HFF-Myc (cell line): ENCODE results near the gene MALRD1.

Experiments
- DNase-seq: peaks from one replicate; pipeline ENCODE4 v3.0.0-alpha.2; 2011; ENCODE audit warnings: low read depth; ENCODE audit errors: extremely low read depth
- H3K4me3 ChIP-seq: replicated peaks from 2 replicates; pipeline ENCODE4 v1.5.1; 2011; ENCODE audit warnings: low read depth, mild to moderate bottlenecking, control low read depth, low read length
- TF ChIP-seq, protein P1 (sequence below): IDR thresholded peaks from 2 replicates; pipeline ENCODE4 v1.5.1; 2012; ENCODE audit warnings: mild to moderate bottlenecking, low read depth, low read length, control low read depth; ENCODE audit errors: missing control alignments

MALRD1 gene

DNA sequence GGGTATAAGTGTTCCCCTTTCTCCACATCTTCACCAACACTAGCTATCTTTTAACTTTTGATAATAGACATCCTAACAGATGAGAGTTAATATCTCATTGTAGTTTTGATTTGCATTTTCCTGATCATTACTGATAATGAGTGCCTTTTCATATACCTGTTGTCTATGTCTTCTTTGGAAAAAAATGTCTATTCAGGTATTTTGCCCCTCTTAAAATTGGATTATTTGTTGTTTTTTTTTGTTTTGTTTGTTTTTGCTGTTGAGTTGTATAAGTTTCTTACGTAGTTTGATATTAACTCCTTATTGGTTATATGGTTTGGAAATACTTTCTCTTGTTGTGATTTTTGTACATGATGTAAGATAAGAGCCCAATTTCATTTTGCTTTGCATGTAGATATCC lies 214.7 kb downstream of the MALRD1 start:
- TF ChIP-seq, protein P1, sequence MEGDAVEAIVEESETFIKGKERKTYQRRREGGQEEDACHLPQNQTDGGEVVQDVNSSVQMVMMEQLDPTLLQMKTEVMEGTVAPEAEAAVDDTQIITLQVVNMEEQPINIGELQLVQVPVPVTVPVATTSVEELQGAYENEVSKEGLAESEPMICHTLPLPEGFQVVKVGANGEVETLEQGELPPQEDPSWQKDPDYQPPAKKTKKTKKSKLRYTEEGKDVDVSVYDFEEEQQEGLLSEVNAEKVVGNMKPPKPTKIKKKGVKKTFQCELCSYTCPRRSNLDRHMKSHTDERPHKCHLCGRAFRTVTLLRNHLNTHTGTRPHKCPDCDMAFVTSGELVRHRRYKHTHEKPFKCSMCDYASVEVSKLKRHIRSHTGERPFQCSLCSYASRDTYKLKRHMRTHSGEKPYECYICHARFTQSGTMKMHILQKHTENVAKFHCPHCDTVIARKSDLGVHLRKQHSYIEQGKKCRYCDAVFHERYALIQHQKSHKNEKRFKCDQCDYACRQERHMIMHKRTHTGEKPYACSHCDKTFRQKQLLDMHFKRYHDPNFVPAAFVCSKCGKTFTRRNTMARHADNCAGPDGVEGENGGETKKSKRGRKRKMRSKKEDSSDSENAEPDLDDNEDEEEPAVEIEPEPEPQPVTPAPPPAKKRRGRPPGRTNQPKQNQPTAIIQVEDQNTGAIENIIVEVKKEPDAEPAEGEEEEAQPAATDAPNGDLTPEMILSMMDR, result no peak
- DNase-seq, result no peak
- no peak overlapping the region for H3K4me3 ChIP-seq

DNA sequence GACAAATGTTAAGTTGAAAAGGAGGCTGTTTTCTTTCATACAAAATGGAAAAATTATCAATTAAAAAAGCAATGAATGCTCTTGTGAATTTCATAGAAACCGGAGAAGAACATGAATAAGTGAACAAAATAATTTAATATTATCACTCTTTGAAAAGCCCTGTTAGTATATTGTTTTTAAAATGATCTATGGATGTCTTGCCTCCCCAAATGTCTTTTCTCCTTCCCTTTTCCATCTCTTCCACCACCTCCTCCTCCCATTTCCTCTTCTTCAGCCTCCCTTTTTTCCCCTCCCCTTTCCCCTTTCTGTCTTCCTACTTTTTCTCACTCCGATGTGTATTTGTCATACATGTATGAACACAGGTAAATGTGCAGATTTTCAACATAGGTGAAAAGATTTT lies 234.7 kb downstream of the MALRD1 start:
- no peak overlapping the region for H3K4me3 ChIP-seq
- TF ChIP-seq, protein P1, result no peak
- DNase-seq, result no peak

DNA sequence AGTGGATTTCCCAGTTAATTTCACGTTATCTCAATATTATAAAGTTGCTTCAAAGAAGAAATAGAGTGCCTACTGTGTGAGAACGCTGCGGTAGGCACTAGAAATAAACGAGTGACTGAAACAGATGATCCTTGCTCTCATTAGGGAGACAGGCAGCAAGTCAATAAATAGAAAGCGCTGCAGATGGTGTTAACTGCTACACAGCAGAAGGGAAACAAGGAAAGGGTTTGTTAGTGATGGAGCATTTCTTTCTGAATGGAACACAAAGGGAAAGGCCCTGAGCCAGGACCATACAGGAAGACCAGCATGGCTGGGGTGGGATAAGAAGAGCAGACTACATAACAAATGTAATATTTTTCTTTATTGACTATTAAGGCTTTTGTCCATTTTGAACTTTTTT lies 235.2 kb downstream of the MALRD1 start:
- no peak overlapping the region for H3K4me3 ChIP-seq
- no peak for DNase-seq
- TF ChIP-seq, protein P1, result no peak

DNA sequence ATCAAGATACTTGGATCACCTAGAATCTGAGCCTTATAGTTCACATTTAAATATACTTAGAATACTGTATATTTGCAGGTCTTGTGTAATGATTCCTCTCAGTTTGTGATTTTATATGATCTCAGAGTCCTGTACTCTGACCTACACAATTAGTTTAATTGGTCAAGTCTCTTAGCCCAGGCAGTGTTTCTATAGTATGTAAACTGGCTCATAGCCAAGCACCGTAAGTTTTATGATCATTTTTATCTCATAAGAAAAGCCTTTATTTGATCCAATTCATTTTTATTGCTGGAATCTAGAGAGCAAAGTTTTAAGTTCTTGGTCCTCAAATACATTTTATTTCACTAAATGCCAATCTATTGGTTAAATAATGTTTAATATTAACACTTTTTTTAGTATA lies 242.2 kb downstream of the MALRD1 start:
- no peak overlapping the region for H3K4me3 ChIP-seq
- TF ChIP-seq, protein P1, result no peak
- no peak for DNase-seq

DNA sequence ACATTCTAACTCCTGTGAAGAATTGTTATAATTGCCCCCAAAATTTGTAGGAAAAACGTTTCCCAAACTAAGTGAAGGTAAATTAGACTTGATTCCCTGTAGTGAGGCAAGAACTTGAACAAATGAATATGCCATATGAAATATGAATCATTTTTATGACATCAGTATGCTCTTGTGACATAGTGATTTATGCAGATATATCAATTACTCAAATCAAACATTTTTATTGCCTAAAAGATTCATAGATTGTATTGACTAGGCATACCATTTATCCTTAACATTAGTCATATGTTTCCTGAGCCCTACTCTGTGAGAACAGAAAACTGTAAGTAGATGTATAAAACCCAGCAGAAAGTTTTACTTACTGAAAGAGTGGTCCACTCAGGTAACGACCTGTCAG lies 245.6 kb downstream of the MALRD1 start:
- no peak overlapping the region for H3K4me3 ChIP-seq
- no peak for DNase-seq
- TF ChIP-seq, protein P1, result no peak

DNA sequence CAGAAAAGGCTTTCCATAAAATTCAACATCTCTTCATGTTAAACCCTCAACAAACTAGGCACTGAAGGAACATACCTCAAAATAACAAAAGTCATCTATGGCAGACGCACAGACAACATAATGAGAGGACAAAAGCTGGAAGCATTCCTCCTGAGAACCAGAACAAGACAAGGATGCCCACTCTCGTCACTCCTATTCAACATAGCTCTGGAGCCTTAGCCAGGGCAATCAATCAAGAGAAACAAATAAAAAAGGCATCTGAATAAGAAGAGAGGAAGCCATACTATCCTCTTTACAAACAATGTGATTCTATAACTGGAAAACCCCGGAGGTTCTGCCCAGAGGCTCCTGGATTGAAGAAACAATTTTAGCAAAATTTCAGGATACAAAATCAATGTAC lies 251.0 kb downstream of the MALRD1 start:
- TF ChIP-seq, protein P1, result no peak
- H3K4me3 ChIP-seq, result no peak overlapping the region
- DNase-seq, result no peak

DNA sequence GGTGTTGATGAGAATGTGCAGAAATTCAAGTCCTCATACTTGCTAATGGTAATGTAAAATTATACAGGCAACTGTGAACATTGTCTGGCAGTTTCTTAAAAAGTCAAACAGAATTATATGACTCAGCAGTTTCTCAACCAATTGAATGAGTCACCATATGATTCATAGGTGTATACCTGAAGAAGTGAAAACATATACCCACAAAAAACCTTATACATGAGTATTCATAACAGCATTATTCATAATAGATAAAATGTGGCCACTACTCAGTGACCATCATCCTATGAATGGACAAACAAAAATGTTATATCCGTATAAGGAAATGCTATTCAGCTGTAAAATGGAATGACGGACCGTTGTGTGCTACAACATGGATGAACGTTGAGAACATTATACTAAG lies 253.5 kb downstream of the MALRD1 start:
- no peak overlapping the region for H3K4me3 ChIP-seq
- TF ChIP-seq, protein P1, result no peak
- DNase-seq, result no peak
